Calu3 (cell line): ENCODE measurements around the gene ADAM15. TPM values are rescaled to one million over a fixed set of nuclear protein-coding genes. Genes with fewer than 3 reads are reported as not detected.

Experiments used
- BruUV-seq: library from RNA; stranded (reverse); fragments of 400-500 nt; replicated peaks from 2 replicates; lab custom pipeline; 2021; lab: Mats Ljungman, UMichigan
- CTCF ChIA-PET: fragments of 300-600 bp; sonication (Branson Sonifier 250); formaldehyde crosslinking; loops from one replicate; lab custom pipeline; 2022; ENCODE audit warnings: antibody characterized with exemption; lab: Charles Lee
- DNase-seq: peaks from one replicate; pipeline ENCODE4 v3.0.0; 2022
- H3K27ac Mint-ChIP-seq: one replicate; pipeline ENCODE4 v1.8.0; 2022; ENCODE audit warnings: mixed read lengths; ENCODE audit not compliant: unreplicated experiment
- H3K27me3 Mint-ChIP-seq: one replicate; pipeline ENCODE4 v1.8.0; 2022; ENCODE audit warnings: mixed read lengths; ENCODE audit not compliant: unreplicated experiment
- H3K36me3 Mint-ChIP-seq: one replicate; pipeline ENCODE4 v1.8.0; 2022; ENCODE audit warnings: mild to moderate bottlenecking, moderate library complexity, mixed read lengths; ENCODE audit not compliant: insufficient read depth, unreplicated experiment
- H3K4me1 Mint-ChIP-seq: one replicate; pipeline ENCODE4 v1.8.0; 2022; ENCODE audit warnings: mild to moderate bottlenecking, low read depth, mixed read lengths; ENCODE audit not compliant: unreplicated experiment
- H3K4me3 Mint-ChIP-seq: one replicate; pipeline ENCODE4 v1.8.0; 2022; ENCODE audit warnings: mild to moderate bottlenecking, low read depth, moderate library complexity, mixed read lengths; ENCODE audit not compliant: unreplicated experiment
- H3K9me3 Mint-ChIP-seq: one replicate; pipeline ENCODE4 v1.8.0; 2022; ENCODE audit warnings: low read depth, mixed read lengths; ENCODE audit not compliant: unreplicated experiment
- CTCF ChIP-seq: fragments of 200-600 bp; IDR thresholded peaks from one replicate; pipeline ENCODE4 v1.8.0; 2022; ENCODE audit warnings: antibody characterized with exemption; ENCODE audit not compliant: unreplicated experiment
- intact Hi-C: fragments of 100-400 bp; cut with micrococcal nuclease; formaldehyde crosslinking; loops from one replicate; pipeline ENCODE4 v1.10.0; 2022; ENCODE audit not compliant: unreplicated experiment
- total RNA-seq: library from RNA; stranded (reverse); gene quantifications from 2 replicates; pipeline ENCODE4 v1.2.3, GENCODE V29; 2022

The ADAM15 gene
- total RNA-seq, 1 experiment from 2014 or later: 99.1 TPM

GRCh38 chr1:155019377-155020245, 31.5 kb upstream of the ADAM15 start:
- no TSS peak for BruUV-seq
- no peak for DNase-seq
- Mint-ChIP-seq H3K9me3 (no peaks in the 10 kb centered on the region), H3K4me1 (peaks cover 47% of the 10 kb centered on the region), H3K36me3 (peaks cover 50% of the 10 kb centered on the region), H3K4me3 (no peak overlapping the region), H3K27me3 (no peaks in the 10 kb centered on the region), H3K27ac (peak overlapping the region; percentile 2)
- no peak for TF ChIP-seq CTCF
- CTCF ChIA-PET: interaction anchor here (0.7 to 1.4 kb wide), 4 partner anchors 9 to 25 kb away, joined by 3 to 8 read pairs (median 4); partner anchors contain the start of gene ZBTB7B
- intact Hi-C loops: no loop called here

- BruUV-seq: no TSS peak
- no peak overlapping the region for H3K4me3 Mint-ChIP-seq
- intact Hi-C loops: no loop called here
- no peaks in the 10 kb centered on the region for H3K9me3 Mint-ChIP-seq
- H3K27ac Mint-ChIP-seq: no peak overlapping the region
- TF ChIP-seq CTCF: no peak
- H3K27me3 Mint-ChIP-seq: no peaks in the 10 kb centered on the region
- H3K36me3 Mint-ChIP-seq: peaks cover 26% of the 10 kb centered on the region
- H3K4me1 Mint-ChIP-seq: peaks cover 65% of the 10 kb centered on the region
- CTCF ChIA-PET: interaction anchor here (0.9 kb wide), 1 partner anchor 35 kb away, joined by 3 read pairs; no protein-coding TSS in a partner anchor
- no peak for DNase-seq
Observed at GRCh38 chr1:155022136-155022926, 28.8 kb upstream of the ADAM15 start.

GRCh38 chr1:155022927-155023236, 28.2 kb upstream of the ADAM15 start:
- no peak for DNase-seq
- Mint-ChIP-seq H3K4me1 (peaks cover 61% of the 10 kb centered on the region), H3K36me3 (peaks cover 20% of the 10 kb centered on the region), H3K9me3 (no peaks in the 10 kb centered on the region), H3K27me3 (no peaks in the 10 kb centered on the region), H3K4me3 (no peak overlapping the region), H3K27ac (no peak overlapping the region)
- no peak for TF ChIP-seq CTCF
- CTCF ChIA-PET: interaction anchor here (0.9 kb wide), 1 partner anchor 34 kb away, joined by 3 read pairs; no protein-coding TSS in a partner anchor
- intact Hi-C loops: no loop called here
- BruUV-seq: no TSS peak

- CTCF ChIA-PET: interaction anchor here (0.9 kb wide), 1 partner anchor 34 kb away, joined by 3 read pairs; no protein-coding TSS in a partner anchor
Observed at GRCh38 chr1:155023627-155024026, 27.5 kb upstream of the ADAM15 start.

More at GRCh38 chr1:155023627-155024026, 27.5 kb upstream of the ADAM15 start:
- Mint-ChIP-seq H3K4me1 (peaks cover 57% of the 10 kb centered on the region), H3K27ac (peak overlapping the region; percentile 37), H3K27me3 (peaks cover 3% of the 10 kb centered on the region), H3K4me3 (no peak overlapping the region), H3K9me3 (no peaks in the 10 kb centered on the region), H3K36me3 (peaks cover 17% of the 10 kb centered on the region)
- no TSS peak for BruUV-seq
- no peak for DNase-seq
- no peak for TF ChIP-seq CTCF
- intact Hi-C loops: no loop called here
